ENCODE data around the gene ITPR1. TPM values are rescaled to one million over a fixed set of nuclear protein-coding genes. Genes with fewer than 3 reads are reported as not detected.

The ITPR1 gene
- total RNA-seq, 1 donor from 2014 or later, result 91.7 TPM

DNA sequence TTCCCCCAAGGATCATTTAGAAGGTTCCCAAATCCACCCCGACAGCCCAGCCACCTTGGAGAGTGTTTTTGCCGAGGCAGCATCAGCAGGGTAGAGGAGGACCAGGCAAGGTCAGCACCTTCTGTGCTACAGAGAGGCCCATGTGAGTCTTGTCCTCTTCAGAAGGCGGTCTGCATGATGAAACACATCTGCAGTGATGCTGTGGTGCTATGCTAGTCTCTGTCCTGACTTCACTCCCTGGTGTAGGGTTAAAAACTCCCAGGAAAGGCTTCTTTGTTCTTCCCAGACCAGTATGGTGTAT lies 87.9 kb downstream of the ITPR1 start:
- Histone ChIP-seq H3K27ac (no peak overlapping the region), H3K4me1 (peaks cover 40% of the 10 kb centered on the region), H3K27me3 (no peaks in the 10 kb centered on the region), H3K9me3 (no peaks in the 10 kb centered on the region), H3K36me3 (no peaks in the 10 kb centered on the region), H3K4me3 (no peak overlapping the region)
- DNase-seq (no peak), ATAC-seq (no peak)
- TF ChIP-seq, protein P1, sequence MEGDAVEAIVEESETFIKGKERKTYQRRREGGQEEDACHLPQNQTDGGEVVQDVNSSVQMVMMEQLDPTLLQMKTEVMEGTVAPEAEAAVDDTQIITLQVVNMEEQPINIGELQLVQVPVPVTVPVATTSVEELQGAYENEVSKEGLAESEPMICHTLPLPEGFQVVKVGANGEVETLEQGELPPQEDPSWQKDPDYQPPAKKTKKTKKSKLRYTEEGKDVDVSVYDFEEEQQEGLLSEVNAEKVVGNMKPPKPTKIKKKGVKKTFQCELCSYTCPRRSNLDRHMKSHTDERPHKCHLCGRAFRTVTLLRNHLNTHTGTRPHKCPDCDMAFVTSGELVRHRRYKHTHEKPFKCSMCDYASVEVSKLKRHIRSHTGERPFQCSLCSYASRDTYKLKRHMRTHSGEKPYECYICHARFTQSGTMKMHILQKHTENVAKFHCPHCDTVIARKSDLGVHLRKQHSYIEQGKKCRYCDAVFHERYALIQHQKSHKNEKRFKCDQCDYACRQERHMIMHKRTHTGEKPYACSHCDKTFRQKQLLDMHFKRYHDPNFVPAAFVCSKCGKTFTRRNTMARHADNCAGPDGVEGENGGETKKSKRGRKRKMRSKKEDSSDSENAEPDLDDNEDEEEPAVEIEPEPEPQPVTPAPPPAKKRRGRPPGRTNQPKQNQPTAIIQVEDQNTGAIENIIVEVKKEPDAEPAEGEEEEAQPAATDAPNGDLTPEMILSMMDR (IDR thresholded peaks at IDR 0.05), result no peak
- intact Hi-C loops (cut with DNase I), result no loop called here

DNA sequence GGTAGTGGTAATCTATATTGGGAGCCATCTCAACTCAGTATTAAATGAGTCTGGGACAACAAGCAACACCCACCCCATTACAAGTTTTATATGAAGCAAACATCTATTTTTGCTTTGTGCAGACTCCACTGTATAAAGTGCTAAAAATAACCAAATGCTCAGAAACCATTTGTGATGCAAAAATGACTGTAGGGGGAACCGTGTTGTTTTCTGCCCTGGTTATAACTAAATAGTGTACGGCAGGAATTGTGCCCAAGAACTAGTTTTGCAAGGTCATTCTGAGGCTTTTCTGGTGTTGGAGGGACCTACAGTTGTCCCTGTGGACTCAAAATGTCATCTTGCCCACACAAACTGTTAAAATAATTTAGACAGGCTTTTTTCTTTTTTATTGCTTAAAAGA lies 88.3 kb downstream of the ITPR1 start:
- Histone ChIP-seq H3K9me3 (no peaks in the 10 kb centered on the region), H3K27ac (no peak overlapping the region), H3K27me3 (no peaks in the 10 kb centered on the region), H3K4me3 (no peak overlapping the region), H3K36me3 (no peaks in the 10 kb centered on the region), H3K4me1 (peaks cover 40% of the 10 kb centered on the region)
- intact Hi-C loops (cut with DNase I), result no loop called here
- DNase-seq, result no peak
- no peak for ATAC-seq
- TF ChIP-seq, protein P1 (IDR thresholded peaks at IDR 0.05), result no peak

DNA sequence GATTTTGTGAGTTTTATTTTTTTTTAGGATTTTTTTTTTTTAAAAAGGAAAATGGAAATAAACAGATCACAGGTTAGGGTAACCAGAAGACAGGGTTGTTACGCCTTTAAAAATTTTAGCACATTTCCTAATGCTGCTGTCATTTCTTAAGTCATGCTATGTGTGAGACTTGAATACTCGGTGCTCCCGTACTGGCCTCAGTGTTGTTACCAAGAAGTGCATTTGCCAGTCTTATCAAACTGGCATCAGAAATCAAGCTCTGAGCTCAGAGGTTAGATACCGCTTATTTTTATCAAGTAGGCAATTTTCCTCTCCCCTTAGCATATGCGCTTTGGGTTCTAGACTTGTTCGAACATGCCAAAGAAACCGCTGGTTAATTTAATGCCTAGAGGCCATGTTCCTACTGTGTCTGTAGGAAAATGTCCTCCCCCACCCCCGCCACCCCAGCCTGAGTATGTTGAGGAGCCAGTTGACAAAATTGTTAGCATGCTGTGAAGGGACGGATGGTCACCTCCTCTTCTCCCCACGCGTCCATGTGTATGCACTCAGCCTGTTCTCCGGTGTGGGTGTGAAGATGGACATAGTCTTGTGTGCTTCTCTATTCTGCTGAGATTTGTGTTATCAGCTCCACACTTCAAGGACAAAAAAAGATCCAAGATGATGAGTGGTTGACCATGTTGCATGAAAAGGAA lies 88.9 kb downstream of the ITPR1 start:
- Histone ChIP-seq H3K4me1 (peaks cover 40% of the 10 kb centered on the region), H3K36me3 (no peaks in the 10 kb centered on the region), H3K27ac (peak overlapping the region; percentile 21), H3K4me3 (no peak overlapping the region), H3K27me3 (no peaks in the 10 kb centered on the region), H3K9me3 (no peaks in the 10 kb centered on the region)
- TF ChIP-seq, protein P1 (IDR thresholded peaks at IDR 0.05), result no peak
- ATAC-seq, result no peak
- intact Hi-C loops (cut with DNase I), result no loop called here
- no peak for DNase-seq

DNA sequence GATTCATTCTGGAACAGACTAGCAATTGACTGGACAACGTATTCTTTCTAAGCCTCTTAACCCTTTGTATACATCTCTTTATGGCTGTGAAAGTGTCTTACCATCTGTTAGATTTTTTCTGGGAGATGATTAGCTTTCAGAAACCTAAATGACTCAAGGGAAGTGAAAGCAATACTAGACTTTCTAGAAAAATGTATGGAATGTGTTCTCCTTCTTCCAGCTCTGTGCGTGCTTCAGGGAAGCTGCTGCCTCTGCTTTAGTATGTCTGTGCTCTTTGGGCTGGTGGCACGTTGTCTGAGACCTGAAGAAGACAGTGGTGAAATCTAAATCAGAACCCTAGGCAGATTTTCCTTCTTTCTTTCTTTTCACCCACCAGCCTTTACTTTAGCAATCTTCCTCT lies 89.5 kb downstream of the ITPR1 start:
- intact Hi-C loops (cut with DNase I), result no loop called here
- Histone ChIP-seq H3K36me3 (no peaks in the 10 kb centered on the region), H3K27me3 (no peaks in the 10 kb centered on the region), H3K4me1 (peaks cover 42% of the 10 kb centered on the region), H3K27ac (peak overlapping the region; percentile 21), H3K4me3 (no peak overlapping the region), H3K9me3 (no peaks in the 10 kb centered on the region)
- no peak for DNase-seq
- ATAC-seq, result no peak
- TF ChIP-seq, protein P1 (IDR thresholded peaks at IDR 0.05), result no peak

DNA sequence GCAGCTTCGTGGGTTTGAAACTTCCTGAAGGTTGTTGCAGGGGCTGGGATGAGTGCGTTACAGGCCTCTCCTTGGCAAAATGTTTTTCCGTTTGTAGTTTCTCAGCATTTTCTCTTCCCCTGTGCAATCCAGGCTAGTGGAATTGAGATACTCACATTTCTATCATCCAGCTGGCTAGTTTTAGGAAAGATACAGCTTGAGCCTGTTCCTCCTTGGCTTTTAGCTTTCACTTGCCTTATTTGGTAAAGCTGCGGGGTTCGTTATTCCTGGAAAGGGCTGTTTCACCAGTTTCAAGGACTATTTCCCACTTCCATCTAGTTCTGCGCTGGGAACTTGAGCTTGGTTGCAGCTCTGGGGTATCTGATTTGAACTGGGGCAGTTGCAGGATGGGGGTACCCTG lies 90.3 kb downstream of the ITPR1 start:
- intact Hi-C loops (cut with DNase I), result no loop called here
- TF ChIP-seq, protein P1 (IDR thresholded peaks at IDR 0.05), result no peak
- peaks cover 50% of the 10 kb centered on the region for H3K4me1 ChIP-seq

More for the DNA sequence above, 90.3 kb downstream of the ITPR1 start:
- H3K36me3 ChIP-seq, result no peaks in the 10 kb centered on the region
- ATAC-seq (peak; percentile 50), DNase-seq (no peak)
- peak overlapping the region; percentile 45 for H3K27ac ChIP-seq
- H3K4me3 ChIP-seq, result no peak overlapping the region
- H3K27me3 ChIP-seq, result no peaks in the 10 kb centered on the region
- H3K9me3 ChIP-seq, result no peaks in the 10 kb centered on the region
